ENCODE measurements around the gene RALA.

RALA gene

GRCh38 chr7:39623047-39623731 lies at the start of gene RALA:
TSS of gene RALA (plus strand) at chr7:39623572. CDS start at chr7:39686668, 63,096 bp downstream.
- Mint-ChIP-seq H3K36me3 (no peaks in the 10 kb centered on the region), H3K4me3 (peak within 1 kb of the TSS; percentile 94), H3K4me1 (peaks cover 31% of the 10 kb centered on the region), H3K27ac (peak within 1 kb of the TSS; percentile 95), H3K9me3 (no peaks in the 10 kb centered on the region)
- ATAC-seq, result peak; percentile 99
- peak; percentile 72 to 94 for DNase-seq (ENCODE audit: low spot score in 2 of 2)

- H3K4me3 Mint-ChIP-seq, result no peak overlapping the region
- no peak for ATAC-seq
- peak overlapping the region; percentile 44 for H3K27ac Mint-ChIP-seq
- H3K9me3 Mint-ChIP-seq, result no peaks in the 10 kb centered on the region
- no peak for DNase-seq (ENCODE audit: low spot score in 2 of 2)
- H3K36me3 Mint-ChIP-seq, result peaks cover 33% of the 10 kb centered on the region
- peaks cover 10% of the 10 kb centered on the region for H3K4me1 Mint-ChIP-seq
Observed at GRCh38 chr7:39574673-39575349, 48.6 kb upstream of the RALA start.

- Mint-ChIP-seq H3K36me3 (peaks cover 8% of the 10 kb centered on the region), H3K9me3 (no peaks in the 10 kb centered on the region), H3K4me3 (no peak overlapping the region), H3K4me1 (peaks cover 17% of the 10 kb centered on the region), H3K27ac (no peak overlapping the region)
- no peak for ATAC-seq
- no peak for DNase-seq (ENCODE audit: low spot score in 2 of 2)
Observed at GRCh38 chr7:39577229-39577874, 46.0 kb upstream of the RALA start.

GRCh38 chr7:39580149-39580874 lies 43.1 kb upstream of the RALA start:
- DNase-seq (ENCODE audit: low spot score in 2 of 2), result peak; percentile 54 to 80
- Mint-ChIP-seq H3K4me3 (no peak overlapping the region), H3K4me1 (peaks cover 17% of the 10 kb centered on the region), H3K9me3 (no peaks in the 10 kb centered on the region), H3K36me3 (no peaks in the 10 kb centered on the region), H3K27ac (no peak overlapping the region)
- peak; percentile 88 for ATAC-seq

DNA sequence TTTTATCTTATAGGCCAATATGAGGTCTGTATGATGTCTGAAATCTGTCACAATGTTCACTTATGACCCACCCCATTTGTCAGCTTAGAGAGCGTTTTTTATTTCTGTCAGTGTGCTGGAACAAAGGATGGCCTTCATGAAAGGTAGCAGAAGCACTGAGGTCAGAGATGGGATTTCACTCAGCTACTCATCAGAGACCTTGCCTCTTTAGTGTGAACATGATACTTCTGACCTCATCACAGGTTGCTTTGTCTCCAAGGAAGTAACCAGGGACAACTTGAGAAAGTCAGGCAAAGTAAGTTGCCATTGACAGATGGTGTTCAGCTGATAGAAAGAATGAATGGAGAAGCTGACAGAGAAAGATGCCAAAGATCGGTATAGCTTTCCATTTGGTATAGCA lies 40.8 kb upstream of the RALA start:
- H3K4me3 Mint-ChIP-seq, result no peak overlapping the region
- H3K27ac Mint-ChIP-seq, result no peak overlapping the region
- ATAC-seq (no peak), DNase-seq (ENCODE audit: low spot score in 2 of 2) (no peak)
- no peaks in the 10 kb centered on the region for H3K36me3 Mint-ChIP-seq
- H3K4me1 Mint-ChIP-seq, result peaks cover 10% of the 10 kb centered on the region
- no peaks in the 10 kb centered on the region for H3K9me3 Mint-ChIP-seq

DNA sequence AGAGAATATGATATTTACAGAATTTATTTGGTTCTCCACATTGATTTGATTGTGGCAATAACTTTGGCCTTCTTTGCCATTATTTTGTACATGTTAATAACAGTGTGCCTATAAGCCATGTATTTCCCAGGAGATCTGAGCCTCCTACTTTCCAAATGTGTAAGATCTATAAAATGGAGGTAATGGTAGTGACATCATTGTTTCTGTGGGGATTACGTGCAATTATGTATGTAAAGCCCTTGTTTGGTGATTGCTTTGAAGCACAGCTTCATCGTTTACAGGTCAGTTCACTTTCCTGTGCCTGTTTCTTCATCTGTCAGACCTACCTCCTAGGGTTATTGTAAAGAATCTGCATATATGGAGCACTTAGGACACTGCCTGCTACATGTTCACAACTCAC lies 39.8 kb upstream of the RALA start:
- DNase-seq (ENCODE audit: low spot score in 2 of 2) (no peak), ATAC-seq (no peak)
- Mint-ChIP-seq H3K36me3 (no peaks in the 10 kb centered on the region), H3K4me1 (peaks cover 10% of the 10 kb centered on the region), H3K9me3 (no peaks in the 10 kb centered on the region), H3K27ac (no peak overlapping the region), H3K4me3 (no peak overlapping the region)

DNA sequence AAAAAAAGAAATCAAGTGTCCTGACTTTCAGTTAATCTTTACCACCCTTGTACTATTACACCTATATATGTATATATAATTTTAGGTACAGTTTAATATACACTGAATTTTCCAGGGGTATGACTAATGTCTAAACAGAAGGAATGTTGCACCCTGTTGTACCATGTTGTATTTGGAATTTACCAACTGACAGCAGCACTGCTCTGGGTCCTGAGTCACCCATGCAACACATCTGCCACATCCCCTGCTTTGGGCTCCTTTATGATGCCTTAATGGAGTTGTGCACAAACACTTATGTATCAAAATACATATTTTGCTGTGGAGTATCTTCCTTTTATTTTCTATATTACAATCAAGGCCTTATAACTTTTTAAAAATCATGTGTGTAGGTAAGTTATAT lies 36.0 kb upstream of the RALA start:
- H3K4me3 Mint-ChIP-seq, result no peak overlapping the region
- DNase-seq (ENCODE audit: low spot score in 2 of 2) (no peak), ATAC-seq (no peak)
- H3K4me1 Mint-ChIP-seq, result peaks cover 26% of the 10 kb centered on the region
- no peak overlapping the region for H3K27ac Mint-ChIP-seq
- no peaks in the 10 kb centered on the region for H3K9me3 Mint-ChIP-seq
- peaks cover 8% of the 10 kb centered on the region for H3K36me3 Mint-ChIP-seq

DNA sequence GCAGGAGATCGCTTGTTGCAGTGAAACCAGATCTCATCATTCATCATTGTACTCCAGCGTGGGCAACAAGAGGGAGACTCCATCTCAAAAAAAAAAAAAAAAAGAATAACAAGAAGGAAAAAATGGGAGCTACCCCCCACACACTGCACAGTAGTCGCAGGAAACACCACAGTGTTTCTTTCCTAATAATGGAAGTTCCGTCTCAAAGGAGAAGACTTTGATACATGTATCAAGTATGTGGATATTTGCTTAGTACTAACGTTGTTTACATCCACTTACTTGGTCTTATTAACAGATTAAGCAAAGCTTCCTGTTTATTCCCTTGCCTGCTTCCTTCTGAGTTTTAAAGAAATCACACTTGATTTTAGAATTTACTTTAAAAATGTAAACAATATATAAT lies 35.0 kb upstream of the RALA start:
- DNase-seq (ENCODE audit: low spot score in 2 of 2) (no peak), ATAC-seq (no peak)
- peaks cover 8% of the 10 kb centered on the region for H3K36me3 Mint-ChIP-seq
- no peak overlapping the region for H3K4me3 Mint-ChIP-seq
- H3K27ac Mint-ChIP-seq, result no peak overlapping the region
- no peaks in the 10 kb centered on the region for H3K9me3 Mint-ChIP-seq
- peaks cover 33% of the 10 kb centered on the region for H3K4me1 Mint-ChIP-seq

DNA sequence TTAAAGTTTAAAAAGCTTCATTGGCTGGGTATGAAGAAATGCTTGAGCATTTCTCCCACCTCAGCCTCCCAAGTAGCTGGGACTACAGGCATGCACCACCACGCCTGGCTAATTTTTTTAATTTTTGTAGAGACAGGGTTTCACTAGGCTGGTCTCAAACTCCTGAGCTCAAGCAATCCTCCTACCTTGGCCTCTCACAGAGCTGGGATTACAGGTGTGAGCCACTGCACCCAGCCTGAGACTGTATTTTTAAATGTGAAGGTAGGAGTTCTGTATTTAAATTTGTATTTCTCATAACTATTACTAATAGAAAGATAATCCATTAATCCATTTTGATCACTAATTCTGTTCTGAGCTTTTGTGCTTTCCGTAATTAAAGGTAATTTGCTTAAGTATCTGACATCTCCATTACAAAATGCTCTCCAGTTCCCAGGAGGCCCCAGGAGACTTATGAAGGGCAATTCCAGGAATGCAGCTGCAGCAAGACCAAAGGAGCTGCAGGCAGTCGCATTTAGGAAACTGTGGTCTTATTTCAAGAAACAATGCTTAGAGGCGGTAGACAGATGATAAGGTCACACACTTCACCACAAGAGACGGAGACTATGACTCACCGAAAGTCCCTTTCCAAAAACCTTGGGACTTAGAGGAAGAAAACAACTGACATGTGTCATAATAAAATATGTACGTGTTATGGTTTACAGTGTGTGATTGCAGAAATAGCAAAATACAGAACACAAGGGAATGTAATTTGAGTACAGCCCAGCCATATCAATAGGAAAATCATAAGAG lies 33.9 kb upstream of the RALA start:
- ATAC-seq (peak; percentile 97), DNase-seq (ENCODE audit: low spot score in 2 of 2) (peak; percentile 29 to 77)
- peaks cover 33% of the 10 kb centered on the region for H3K4me1 Mint-ChIP-seq
- peak overlapping the region; percentile 27 for H3K4me3 Mint-ChIP-seq
- H3K27ac Mint-ChIP-seq, result peak overlapping the region; percentile 33
- no peaks in the 10 kb centered on the region for H3K9me3 Mint-ChIP-seq
- H3K36me3 Mint-ChIP-seq, result peaks cover 8% of the 10 kb centered on the region

DNA sequence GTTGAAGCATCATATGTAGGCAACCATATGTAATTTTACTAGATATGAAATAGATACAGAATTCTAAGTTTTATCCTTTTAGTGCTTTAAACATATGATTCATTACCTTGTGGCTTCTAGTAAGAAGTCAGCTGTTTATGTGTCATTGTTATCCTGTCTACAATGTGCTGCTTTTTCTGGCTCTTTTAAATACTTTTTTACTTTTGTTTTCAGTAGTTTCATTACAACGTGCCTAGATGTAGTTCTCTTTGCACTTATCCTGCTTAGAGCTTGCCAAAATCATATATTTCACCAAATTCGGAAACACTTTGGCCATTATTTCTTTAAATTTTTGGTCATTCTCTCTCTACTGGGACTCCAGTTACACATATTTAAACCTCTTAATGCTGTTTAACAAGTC lies 30.8 kb upstream of the RALA start:
- peak overlapping the region; percentile 86 for H3K27ac Mint-ChIP-seq
- H3K4me3 Mint-ChIP-seq, result peak overlapping the region; percentile 31
- H3K4me1 Mint-ChIP-seq, result peaks cover 33% of the 10 kb centered on the region
- peak; percentile 85 for ATAC-seq
- peaks cover 8% of the 10 kb centered on the region for H3K36me3 Mint-ChIP-seq
- no peaks in the 10 kb centered on the region for H3K9me3 Mint-ChIP-seq
- no peak for DNase-seq (ENCODE audit: low spot score in 2 of 2)

- ATAC-seq, result no peak
- Mint-ChIP-seq H3K4me1 (peaks cover 25% of the 10 kb centered on the region), H3K9me3 (no peaks in the 10 kb centered on the region), H3K36me3 (no peaks in the 10 kb centered on the region), H3K4me3 (no peak overlapping the region), H3K27ac (no peak overlapping the region)
- DNase-seq (ENCODE audit: low spot score in 2 of 2), result no peak
Observed at GRCh38 chr7:39594988-39595620, 28.3 kb upstream of the RALA start.

DNA sequence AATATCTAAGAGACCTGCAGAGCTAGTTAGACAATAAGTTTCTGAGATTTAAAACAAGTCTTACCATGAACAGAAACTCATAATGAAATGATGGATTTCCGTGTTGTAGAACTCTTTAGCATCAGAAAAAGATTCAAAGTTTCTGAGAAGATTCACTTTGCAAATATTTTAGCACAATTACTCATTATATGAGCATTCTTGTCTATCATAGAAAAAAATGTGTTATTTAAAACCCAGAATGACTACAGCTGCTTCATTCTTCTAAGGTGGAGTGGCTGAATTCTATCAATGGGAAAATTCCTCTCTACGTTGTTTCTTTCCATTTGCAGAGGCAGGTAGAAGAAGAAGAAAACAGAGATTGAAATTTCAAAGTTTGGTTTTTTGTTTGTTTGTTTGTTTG lies 21.0 kb upstream of the RALA start:
- Mint-ChIP-seq H3K9me3 (no peaks in the 10 kb centered on the region), H3K4me1 (no peaks in the 10 kb centered on the region), H3K27ac (no peak overlapping the region), H3K4me3 (no peak overlapping the region), H3K36me3 (no peaks in the 10 kb centered on the region)
- ATAC-seq (no peak), DNase-seq (ENCODE audit: low spot score in 2 of 2) (no peak)

DNA sequence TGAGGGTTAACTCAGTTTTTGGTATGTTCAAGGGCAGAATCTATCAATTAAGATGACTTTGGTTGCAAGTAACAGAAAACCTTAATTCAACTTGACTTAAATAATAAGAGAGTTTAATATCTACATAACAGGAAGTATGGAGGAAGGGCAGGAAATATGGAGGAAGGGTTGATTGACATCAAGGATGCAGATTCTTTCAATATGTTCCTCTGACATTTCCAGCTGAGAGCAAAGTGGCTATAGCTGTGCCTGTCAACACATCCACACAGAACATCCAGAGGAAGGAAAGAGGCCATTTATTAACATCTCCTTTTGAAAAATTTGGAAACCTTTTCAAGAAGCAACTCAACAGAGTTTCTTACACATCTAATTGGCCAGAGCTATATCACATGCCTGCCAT lies 19.4 kb upstream of the RALA start:
- DNase-seq (ENCODE audit: low spot score in 2 of 2) (no peak), ATAC-seq (no peak)
- no peak overlapping the region for H3K27ac Mint-ChIP-seq
- H3K4me1 Mint-ChIP-seq, result peaks cover 7% of the 10 kb centered on the region
- no peak overlapping the region for H3K4me3 Mint-ChIP-seq
- no peaks in the 10 kb centered on the region for H3K36me3 Mint-ChIP-seq
- no peaks in the 10 kb centered on the region for H3K9me3 Mint-ChIP-seq

- Mint-ChIP-seq H3K4me1 (peaks cover 18% of the 10 kb centered on the region), H3K36me3 (no peaks in the 10 kb centered on the region), H3K27ac (no peak overlapping the region), H3K9me3 (no peaks in the 10 kb centered on the region), H3K4me3 (no peak overlapping the region)
- DNase-seq (ENCODE audit: low spot score in 2 of 2), result no peak
- peak; percentile 48 for ATAC-seq
Observed at GRCh38 chr7:39605087-39605486, 18.3 kb upstream of the RALA start.

Measured in stimulated activated effector memory CD8-positive, alpha-beta T cell treated with anti-CD3 and anti-CD28 coated beads, Interleukin-12 subunit alpha, Interleukin-12 subunit beta, amount 100 ng/mL, for 72 hours (primary cell).